ENCODE data around the gene ACTN4. TPM values are rescaled to one million over a fixed set of nuclear protein-coding genes. Genes with fewer than 3 reads are reported as not detected.

The ACTN4 gene
- total and polyA plus RNA-seq, 2 experiments from 2014 or later = 68.9 to 427 TPM

DNA sequence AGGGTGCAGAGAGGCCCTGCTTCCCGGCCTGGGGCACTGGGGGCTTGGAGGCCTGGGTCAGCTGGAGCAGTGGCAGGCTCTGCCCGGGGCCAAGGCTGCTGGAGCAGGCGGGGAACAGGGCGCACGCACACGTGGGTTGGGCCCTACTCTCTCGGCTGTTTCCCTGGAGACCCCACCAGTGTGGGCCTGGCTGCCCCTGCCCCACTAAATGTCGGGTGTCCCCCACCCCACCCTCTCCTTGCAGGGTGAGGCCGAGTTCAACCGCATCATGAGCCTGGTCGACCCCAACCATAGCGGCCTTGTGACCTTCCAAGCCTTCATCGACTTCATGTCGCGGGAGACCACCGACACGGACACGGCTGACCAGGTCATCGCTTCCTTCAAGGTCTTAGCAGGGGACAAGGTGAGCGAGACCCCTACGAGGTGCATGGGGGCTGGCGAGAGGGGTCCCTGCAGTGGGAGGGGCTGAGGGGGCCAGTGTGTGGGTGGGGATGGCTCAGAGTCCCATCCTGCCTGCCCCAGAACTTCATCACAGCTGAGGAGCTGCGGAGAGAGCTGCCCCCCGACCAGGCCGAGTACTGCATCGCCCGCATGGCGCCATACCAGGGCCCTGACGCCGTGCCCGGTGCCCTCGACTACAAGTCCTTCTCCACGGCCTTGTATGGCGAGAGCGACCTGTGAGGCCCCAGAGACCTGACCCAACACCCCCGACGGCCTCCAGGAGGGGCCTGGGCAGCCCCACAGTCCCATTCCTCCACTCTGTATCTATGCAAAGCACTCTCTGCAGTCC is 81.5 kb downstream of the ACTN4 start:
- no peaks in the 10 kb centered on the region for H3K79me2 ChIP-seq (replicated peaks; ENCODE audit: insufficient read depth)
- H3K27me3 ChIP-seq (ENCODE audit: insufficient read depth) = no peaks in the 10 kb centered on the region
- no peak overlapping the region for H3K4me3 ChIP-seq
- Mint-ChIP-seq H3K36me3 (ENCODE audit: low read depth) (peaks cover 63% of the 10 kb centered on the region), H3K4me1 (peaks cover 13% of the 10 kb centered on the region), H3K4me3 (no peak overlapping the region; the same call in 2 of the 3 replicates), H3K9me3 (no peaks in the 10 kb centered on the region), H3K27ac (no peak overlapping the region), H3K27me3 (ENCODE audit: insufficient read depth, low read depth, poor library complexity) (peaks cover 31% of the 10 kb centered on the region)
- H4K20me1 ChIP-seq (replicated peaks; ENCODE audit: insufficient read depth) = peaks cover 6% of the 10 kb centered on the region
- peaks cover 23% of the 10 kb centered on the region for H3K36me3 ChIP-seq (ENCODE audit: insufficient read depth)
- H3F3A ChIP-seq (replicated peaks; ENCODE audit: low read depth) = peaks cover 27% of the 10 kb centered on the region; the same call in 1 of the 2 replicates
- TF ChIP-seq NANOG (IDR thresholded peaks at IDR 0.05; ENCODE audit: borderline replicate concordance) (no peak), CTCF (conservative IDR thresholded peaks at IDR 0.05; ENCODE audit: low read depth in 2 of 2) (no peak), JUNB (IDR thresholded peaks at IDR 0.05; ENCODE audit: unreplicated experiment) (no peak), EZH2 (IDR thresholded peaks at IDR 0.05; ENCODE audit: low read depth, unreplicated experiment) (no peak), ZNF331 (CRISPR knock-in tag; IDR thresholded peaks at IDR 0.05; ENCODE audit: low read depth) (no peak), CREB1 (CRISPR knock-in tag; IDR thresholded peaks at IDR 0.05; ENCODE audit: low read depth) (no peak), ZNF114 (CRISPR knock-in tag; IDR thresholded peaks at IDR 0.05) (no peak), POLR2AphosphoS5 (IDR thresholded peaks at IDR 0.05; ENCODE audit: low read depth) (no peak)
- TF ChIP-seq, protein P1, sequence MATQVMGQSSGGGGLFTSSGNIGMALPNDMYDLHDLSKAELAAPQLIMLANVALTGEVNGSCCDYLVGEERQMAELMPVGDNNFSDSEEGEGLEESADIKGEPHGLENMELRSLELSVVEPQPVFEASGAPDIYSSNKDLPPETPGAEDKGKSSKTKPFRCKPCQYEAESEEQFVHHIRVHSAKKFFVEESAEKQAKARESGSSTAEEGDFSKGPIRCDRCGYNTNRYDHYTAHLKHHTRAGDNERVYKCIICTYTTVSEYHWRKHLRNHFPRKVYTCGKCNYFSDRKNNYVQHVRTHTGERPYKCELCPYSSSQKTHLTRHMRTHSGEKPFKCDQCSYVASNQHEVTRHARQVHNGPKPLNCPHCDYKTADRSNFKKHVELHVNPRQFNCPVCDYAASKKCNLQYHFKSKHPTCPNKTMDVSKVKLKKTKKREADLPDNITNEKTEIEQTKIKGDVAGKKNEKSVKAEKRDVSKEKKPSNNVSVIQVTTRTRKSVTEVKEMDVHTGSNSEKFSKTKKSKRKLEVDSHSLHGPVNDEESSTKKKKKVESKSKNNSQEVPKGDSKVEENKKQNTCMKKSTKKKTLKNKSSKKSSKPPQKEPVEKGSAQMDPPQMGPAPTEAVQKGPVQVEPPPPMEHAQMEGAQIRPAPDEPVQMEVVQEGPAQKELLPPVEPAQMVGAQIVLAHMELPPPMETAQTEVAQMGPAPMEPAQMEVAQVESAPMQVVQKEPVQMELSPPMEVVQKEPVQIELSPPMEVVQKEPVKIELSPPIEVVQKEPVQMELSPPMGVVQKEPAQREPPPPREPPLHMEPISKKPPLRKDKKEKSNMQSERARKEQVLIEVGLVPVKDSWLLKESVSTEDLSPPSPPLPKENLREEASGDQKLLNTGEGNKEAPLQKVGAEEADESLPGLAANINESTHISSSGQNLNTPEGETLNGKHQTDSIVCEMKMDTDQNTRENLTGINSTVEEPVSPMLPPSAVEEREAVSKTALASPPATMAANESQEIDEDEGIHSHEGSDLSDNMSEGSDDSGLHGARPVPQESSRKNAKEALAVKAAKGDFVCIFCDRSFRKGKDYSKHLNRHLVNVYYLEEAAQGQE (IDR thresholded peaks at IDR 0.05; ENCODE audit: unreplicated experiment) = no peak
- no peak for DNase-seq (ENCODE audit: low spot score)
- H3K4me1 ChIP-seq (ENCODE audit: insufficient read depth) = no peaks in the 10 kb centered on the region; the same call in 1 of the 2 replicates
- peak overlapping the region; percentile 74; the same call in 1 of the 2 replicates for H3K27ac ChIP-seq (ENCODE audit: low read depth)
- H3K9me2 ChIP-seq (ENCODE audit: insufficient read depth) = no peaks in the 10 kb centered on the region
- H2AFZ ChIP-seq = no peak overlapping the region
- H3K4me2 ChIP-seq = no peak overlapping the region
- ATAC-seq = no peak; the same call in 2 of the 3 replicates

Measured in GM23338 (cell line).